Suprapubic skin (tissue), 4 donors: ENCODE data around the gene GREB1L. TPM values are rescaled to one million over a fixed set of nuclear protein-coding genes. Genes with fewer than 3 reads are reported as not detected.

Source experiments
- DNase-seq, 2 donors: peaks; one replicate each; pipeline ENCODE4 v3.0.0-alpha.2; 2019; ENCODE audit warnings: low spot score in 2 of 2
- H3K27ac ChIP-seq: fragments of 200-600 bp; sonication (generic); one replicate; pipeline ENCODE4 v1.5.1; 2019
- H3K27me3 ChIP-seq: fragments of 200-600 bp; sonication (generic); one replicate; pipeline ENCODE4 v1.5.1; 2019
- H3K36me3 ChIP-seq: fragments of 200-600 bp; sonication (generic); one replicate; pipeline ENCODE4 v1.5.1; 2019
- H3K4me1 ChIP-seq: fragments of 200-600 bp; sonication (generic); one replicate; pipeline ENCODE4 v1.5.1; 2019
- H3K4me3 ChIP-seq: fragments of 200-600 bp; sonication (generic); one replicate; pipeline ENCODE4 v1.5.1; 2019; ENCODE audit warnings: mild to moderate bottlenecking
- H3K9me3 ChIP-seq: fragments of 200-600 bp; sonication (generic); one replicate; pipeline ENCODE4 v1.5.1; 2019
- CTCF ChIP-seq, 2 donors: fragments of 200-600 bp in 1 of 2; fragments of 450-650 bp in 1 of 2; sonication (generic) in 1 of 2; IDR thresholded peaks; one replicate each; pipeline ENCODE4 v1.5.1; 2016 to 2019; ENCODE audit warnings: antibody characterized with exemption in 2 of 2, mild to moderate bottlenecking in 1 of 2, moderate library complexity in 1 of 2
- EP300 ChIP-seq: sonication (generic); formaldehyde crosslinking; IDR thresholded peaks from one replicate; pipeline ENCODE4 v1.6.1; 2017; ENCODE audit warnings: antibody characterized with exemption
- POLR2A ChIP-seq, 2 donors: fragments of 450-650 bp; IDR thresholded peaks; one replicate each; pipeline ENCODE4 v1.6.1; 2017; ENCODE audit warnings: antibody characterized with exemption in 2 of 2, mild to moderate bottlenecking in 2 of 2, moderate library complexity in 2 of 2
- POLR2AphosphoS5 ChIP-seq, 3 donors: sonication (generic); formaldehyde crosslinking; IDR thresholded peaks; one replicate each; pipeline ENCODE4 v1.6.1; 2017; ENCODE audit warnings: antibody characterized with exemption in 3 of 3
- WGBS: methylation state at CpG from one replicate; pipeline ENCODE4 v1.1.5; 2018; 5-methylcytosine and 5-hydroxymethylcytosine counted together
- total RNA-seq, 4 donors: library from RNA; depleted of rRNA; stranded (reverse); fragments of >200 nt; gene quantifications; one replicate each; pipeline ENCODE4 v1.1.0, GENCODE V29; 2016

Gene GREB1L
- total RNA-seq, 4 donors from 2014 or later, result 1.6 to 7.6 (median 3.7) TPM

GRCh38 chr18:21218862-21219261 lies 23.2 kb upstream of the GREB1L start:
- H3K4me3 ChIP-seq, result no peak overlapping the region
- H3K27me3 ChIP-seq, result no peaks in the 10 kb centered on the region
- H3K4me1 ChIP-seq, result no peaks in the 10 kb centered on the region
- H3K9me3 ChIP-seq, result no peaks in the 10 kb centered on the region
- no peaks in the 10 kb centered on the region for H3K36me3 ChIP-seq
- TF ChIP-seq POLR2AphosphoS5 (IDR thresholded peaks at IDR 0.05) (no peak), EP300 (no peak), CTCF (IDR thresholded peaks at IDR 0.05) (no peak), POLR2A (IDR thresholded peaks at IDR 0.05) (no peak)
- no peak for DNase-seq
- 68% methylated on average over 3 of the region's 3 CpGs for WGBS
- H3K27ac ChIP-seq, result no peak overlapping the region

- WGBS, result 47% methylated on average over 6 of the region's 6 CpGs
- Histone ChIP-seq H3K4me3 (no peak overlapping the region), H3K27ac (no peak overlapping the region), H3K4me1 (no peaks in the 10 kb centered on the region), H3K9me3 (no peaks in the 10 kb centered on the region), H3K36me3 (no peaks in the 10 kb centered on the region), H3K27me3 (no peaks in the 10 kb centered on the region)
- DNase-seq, result no peak
- no peak for TF ChIP-seq POLR2A (IDR thresholded peaks at IDR 0.05)
Observed at GRCh38 chr18:21230436-21230835, 11.6 kb upstream of the GREB1L start.

- TF ChIP-seq POLR2AphosphoS5 (IDR thresholded peaks at IDR 0.05) (no peak), CTCF (IDR thresholded peaks at IDR 0.05) (no peak), POLR2A (IDR thresholded peaks at IDR 0.05) (no peak), EP300 (no peak)
- 1% methylated on average over 19 of the region's 54 CpGs for WGBS
- H3K27ac ChIP-seq, result peak overlapping the region; percentile 67
Observed at GRCh38 chr18:21241301-21242048, 557 bp upstream of the GREB1L start.

DNA sequence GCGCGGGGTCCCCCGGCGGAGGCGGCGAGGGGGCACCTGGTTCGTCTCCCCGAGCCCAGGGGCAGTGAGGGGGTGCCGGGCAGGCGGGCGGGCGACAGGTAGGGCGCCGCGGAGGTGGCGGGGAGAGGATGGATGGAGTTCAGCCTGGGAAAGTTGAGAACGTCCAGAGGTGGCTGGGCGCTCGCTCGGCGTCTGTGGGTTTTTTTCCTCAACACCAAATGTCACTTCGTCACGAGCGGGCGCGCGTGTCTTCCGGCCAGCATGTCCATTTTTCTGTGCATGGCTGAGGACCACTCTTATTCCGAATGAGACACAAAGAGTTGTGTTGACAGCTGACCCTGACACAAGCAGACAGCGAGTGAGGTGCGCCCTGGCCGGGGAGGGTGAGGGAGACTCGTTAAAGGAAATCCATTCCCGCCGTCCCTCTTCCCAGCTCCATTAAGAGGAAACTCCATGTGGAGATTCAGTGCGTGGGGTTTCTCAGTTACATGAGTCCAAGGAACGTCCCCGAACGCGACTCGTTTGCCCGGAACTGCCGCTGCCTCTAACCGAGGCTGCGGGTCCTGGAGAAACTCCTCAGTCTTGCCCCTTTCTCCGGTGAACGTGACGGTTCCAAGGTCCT lies 859 bp downstream of the GREB1L start:
- WGBS, result 2% methylated on average over 33 of the region's 48 CpGs
- Histone ChIP-seq H3K4me1 (peaks cover 17% of the 10 kb centered on the region), H3K36me3 (no peaks in the 10 kb centered on the region), H3K9me3 (no peaks in the 10 kb centered on the region), H3K4me3 (peak overlapping the region; percentile 58), H3K27ac (peak overlapping the region; percentile 67), H3K27me3 (peaks cover 35% of the 10 kb centered on the region)
- TF ChIP-seq EP300 (no peak), CTCF (IDR thresholded peaks at IDR 0.05) (no peak), POLR2A (IDR thresholded peaks at IDR 0.05) (no peak), POLR2AphosphoS5 (IDR thresholded peaks at IDR 0.05) (no peak)
- DNase-seq, result no peak

More at GRCh38 chr18:21241301-21242048, 557 bp upstream of the GREB1L start:
- Histone ChIP-seq H3K4me3 (peak overlapping the region; percentile 58), H3K36me3 (no peaks in the 10 kb centered on the region), H3K9me3 (no peaks in the 10 kb centered on the region), H3K27me3 (peaks cover 35% of the 10 kb centered on the region), H3K4me1 (peaks cover 17% of the 10 kb centered on the region)
- no peak for DNase-seq

DNA sequence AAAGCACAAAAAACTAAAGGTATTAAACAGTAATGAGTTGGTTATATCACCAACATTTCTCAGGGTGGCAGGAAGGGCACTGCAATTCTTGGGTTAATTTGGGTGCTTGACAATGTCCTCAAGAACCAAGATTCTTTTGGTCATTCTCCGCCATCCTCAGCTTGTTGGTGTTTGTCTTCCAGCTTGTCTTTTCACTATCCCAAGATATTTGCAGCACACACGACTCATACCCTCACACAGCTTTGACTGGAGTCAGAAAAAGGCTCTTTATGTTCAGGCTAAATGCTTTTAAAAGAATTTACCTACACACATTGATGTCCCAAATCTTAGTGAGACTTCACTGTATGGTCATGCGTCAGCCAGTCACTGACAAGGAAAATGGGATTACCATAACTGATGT lies 12.5 kb downstream of the GREB1L start:
- Histone ChIP-seq H3K4me1 (no peaks in the 10 kb centered on the region), H3K27me3 (no peaks in the 10 kb centered on the region), H3K9me3 (no peaks in the 10 kb centered on the region), H3K27ac (no peak overlapping the region), H3K36me3 (no peaks in the 10 kb centered on the region), H3K4me3 (no peak overlapping the region)
- DNase-seq, result no peak
- WGBS, result 94% methylated on average over 3 of the region's 3 CpGs
- TF ChIP-seq EP300, result no peak
- TF ChIP-seq POLR2AphosphoS5 (IDR thresholded peaks at IDR 0.05), result no peak
- TF ChIP-seq POLR2A (IDR thresholded peaks at IDR 0.05), result no peak
- no peak for TF ChIP-seq CTCF (IDR thresholded peaks at IDR 0.05)
